H1 (cell line): Measurements from ENCODE around the gene DOCK1. TPM values are rescaled to one million over a fixed set of nuclear protein-coding genes. Genes with fewer than 3 reads are reported as not detected.

ENCODE experiments used
- CTCF ChIA-PET: fragments of 300-600 bp; sonication (Branson Sonifier 250); formaldehyde crosslinking; loops from one replicate; lab custom pipeline; 2021; ENCODE audit not compliant: partially characterized antibody; lab: Charles Lee
- POLR2A ChIA-PET: fragments of 300-600 bp; sonication (Branson Sonifier 250); formaldehyde crosslinking; loops from one replicate; lab custom pipeline; 2021; ENCODE audit warnings: inconsistent platforms; ENCODE audit not compliant: partially characterized antibody; lab: Charles Lee
- DNase-seq, 2 experiments: peaks; one replicate each; pipeline versions ENCODE4 v3.0.0 to v3.0.0-alpha.2; 2010 to 2022; ENCODE audit warnings: low spot score in 2 of 2, low read depth in 1 of 2, mixed read lengths in 1 of 2
- FAIRE-seq: peaks from 2 replicates; lab custom pipeline; 2011; peaks lifted over from hg19 to GRCh38; lab: Jason Lieb, UNC
- H2AFZ ChIP-seq: 2 replicates; pipeline ENCODE4 v1.8.1; 2012; ENCODE audit warnings: low read length, inconsistent platforms
- H2AK5ac ChIP-seq: 2 replicates; pipeline ENCODE4 v1.6.1; 2013; ENCODE audit warnings: low read depth, low read length
- H2BK120ac ChIP-seq: replicated peaks from 2 replicates; pipeline ENCODE3; 2013; ENCODE audit warnings: low read depth, low read length, inconsistent platforms
- H2BK12ac ChIP-seq: 2 replicates; pipeline ENCODE4 v1.6.1; 2013; ENCODE audit warnings: low read depth, low read length
- H2BK15ac ChIP-seq: 2 replicates; pipeline ENCODE4 v1.6.1; 2013; ENCODE audit warnings: low read length
- H2BK20ac ChIP-seq: 2 replicates; pipeline ENCODE4 v1.6.1; 2013; ENCODE audit warnings: low read length
- H2BK5ac ChIP-seq: 2 replicates; pipeline ENCODE4 v1.6.1; 2013; ENCODE audit warnings: low read depth, low read length
- H3K14ac ChIP-seq: 2 replicates; pipeline ENCODE4 v1.6.1; 2013; ENCODE audit warnings: inconsistent platforms; ENCODE audit not compliant: insufficient read length
- H3K18ac ChIP-seq: 2 replicates; pipeline ENCODE4 v1.6.1; 2013; ENCODE audit warnings: low read length; ENCODE audit errors: extremely low read depth
- H3K23ac ChIP-seq: 2 replicates; pipeline ENCODE4 v1.6.1; 2013; ENCODE audit warnings: inconsistent platforms; ENCODE audit not compliant: insufficient read length
- H3K23me2 ChIP-seq: 2 replicates; pipeline ENCODE4 v1.6.1; 2013; ENCODE audit warnings: low read depth, low read length
- H3K27ac ChIP-seq: 2 replicates; pipeline ENCODE4 v1.6.1; 2011; ENCODE audit warnings: low read depth, low read length, inconsistent platforms
- H3K27me3 ChIP-seq, 4 experiments: replicated peaks in 1 of 4; 1 replicate in 1 of 4; 2 replicates in 3 of 4; pipeline versions ENCODE4 v1.6.1 to v1.8.1; 2011 to 2013; ENCODE audit warnings: low read length in 3 of 4, mild to moderate bottlenecking in 3 of 4, inconsistent platforms in 2 of 4, mixed read lengths in 2 of 4, moderate library complexity in 1 of 4; ENCODE audit not compliant: control insufficient read depth in 3 of 4, insufficient read depth in 3 of 4; ENCODE audit errors: extremely low read depth in 1 of 4
- H3K36me3 ChIP-seq, 4 experiments: 2 replicates each; pipeline versions ENCODE4 v1.6.1 to v1.8.1; 2011 to 2013; ENCODE audit warnings: mild to moderate bottlenecking in 4 of 4, low read length in 3 of 4, moderate library complexity in 2 of 4, control low read depth in 1 of 4, inconsistent platforms in 1 of 4; ENCODE audit not compliant: insufficient read depth in 4 of 4, control insufficient read depth in 2 of 4
- H3K4ac ChIP-seq: replicated peaks from 2 replicates; pipeline ENCODE3; 2013; ENCODE audit warnings: low read length, low read depth, mixed read lengths, inconsistent platforms; ENCODE audit not compliant: insufficient read length
- H3K4me1 ChIP-seq, 4 experiments: replicated peaks in 1 of 4; 1 replicate in 1 of 4; 2 replicates in 3 of 4; pipeline versions ENCODE4 v1.6.1 to v1.8.1; 2011 to 2013; ENCODE audit warnings: low read length in 3 of 4, inconsistent platforms in 2 of 4, mixed read lengths in 1 of 4; ENCODE audit not compliant: insufficient read depth in 4 of 4, control insufficient read depth in 3 of 4
- H3K4me2 ChIP-seq, 2 experiments: 2 replicates each; pipeline versions ENCODE4 v1.6.1 to v1.8.1; 2011 to 2013; ENCODE audit warnings: low read depth in 2 of 2, low read length in 2 of 2, control low read depth in 1 of 2, inconsistent platforms in 1 of 2, mild to moderate bottlenecking in 1 of 2; ENCODE audit not compliant: insufficient read depth in 1 of 2
- H3K4me3 ChIP-seq, 4 experiments: fragments of 200-600, 300-600 bp in 1 of 4; sonication (generic), shearing (Covaris generic), sonication (Bioruptor Twin) in 1 of 4; 2 replicates each; pipeline versions ENCODE4 v1.5.1 to v1.8.1; 2011 to 2016; ENCODE audit warnings: low read length in 4 of 4, low read depth in 3 of 4, control low read depth in 2 of 4, inconsistent platforms in 2 of 4, mild to moderate bottlenecking in 2 of 4, mixed read lengths in 1 of 4, moderate library complexity in 1 of 4; ENCODE audit not compliant: insufficient read depth in 2 of 4; ENCODE audit errors: extremely low read depth in 1 of 4
- H3K56ac ChIP-seq: replicated peaks from 2 replicates; pipeline ENCODE3; 2013; ENCODE audit warnings: low read depth, mild to moderate bottlenecking, mixed read lengths, low read length, inconsistent platforms; ENCODE audit not compliant: insufficient read length
- H3K79me1 ChIP-seq: 2 replicates; pipeline ENCODE4 v1.6.1; 2013; ENCODE audit warnings: low read depth, low read length, control low read depth
- H3K79me2 ChIP-seq, 2 experiments: 2 replicates each; pipeline versions ENCODE4 v1.6.1 to v1.8.1; 2012 to 2013; ENCODE audit warnings: low read length in 2 of 2, mild to moderate bottlenecking in 2 of 2, inconsistent platforms in 1 of 2; ENCODE audit not compliant: insufficient read depth in 2 of 2, control insufficient read depth in 1 of 2
- H3K9ac ChIP-seq, 4 experiments: replicated peaks in 1 of 4; 1 replicate in 1 of 4; 2 replicates in 3 of 4; pipeline versions ENCODE4 v1.6.1 to v1.8.1; 2011 to 2013; ENCODE audit warnings: low read depth in 3 of 4, low read length in 3 of 4, control low read depth in 2 of 4, mild to moderate bottlenecking in 2 of 4, moderate library complexity in 2 of 4, inconsistent platforms in 1 of 4; ENCODE audit errors: extremely low read depth in 1 of 4
- H3K9me3 ChIP-seq, 2 experiments: 2 replicates each; pipeline versions ENCODE4 v1.6.1 to v1.8.1; 2012 to 2013; ENCODE audit warnings: mild to moderate bottlenecking in 2 of 2, moderate library complexity in 2 of 2, control low read depth in 1 of 2, inconsistent platforms in 1 of 2, low read depth in 1 of 2, low read length in 1 of 2, mixed read lengths in 1 of 2; ENCODE audit not compliant: insufficient read depth in 2 of 2
- H4K20me1 ChIP-seq, 2 experiments: replicated peaks in 1 of 2; 2 replicates each; pipeline versions ENCODE3 to v1.8.1; 2011 to 2013; ENCODE audit warnings: inconsistent platforms in 2 of 2, low read length in 2 of 2, mild to moderate bottlenecking in 1 of 2; ENCODE audit not compliant: insufficient read depth in 2 of 2, control insufficient read depth in 1 of 2
- H4K5ac ChIP-seq: 2 replicates; pipeline ENCODE4 v1.6.1; 2013; ENCODE audit warnings: low read length, low read depth, mixed read lengths, inconsistent platforms; ENCODE audit not compliant: insufficient read length
- H4K8ac ChIP-seq: 2 replicates; pipeline ENCODE4 v1.8.0; 2013; ENCODE audit warnings: mild to moderate bottlenecking, moderate library complexity, low read length, inconsistent platforms; ENCODE audit not compliant: insufficient read depth; ENCODE audit errors: extremely low read depth
- H4K91ac ChIP-seq: replicated peaks from 2 replicates; pipeline ENCODE3; 2013; ENCODE audit warnings: low read length, mixed read lengths, inconsistent platforms; ENCODE audit not compliant: insufficient read length
- CBX5 ChIP-seq: fragments of 300-800, 300-1000 bp; sonication (generic); IDR thresholded peaks from 2 replicates; pipeline ENCODE4 v1.7.1; 2016; ENCODE audit warnings: antibody characterized with exemption, low read length, low read depth
- CREB1 ChIP-seq: IDR thresholded peaks from 2 replicates; pipeline ENCODE4 v1.6.1; 2012; ENCODE audit warnings: inconsistent platforms
- SAP30 ChIP-seq: fragments of 300-600 bp; sonication (generic); IDR thresholded peaks from 2 replicates; pipeline ENCODE4 v1.7.1; 2012; ENCODE audit warnings: low read length, moderate library complexity, mild to moderate bottlenecking, inconsistent platforms; ENCODE audit not compliant: insufficient read depth, insufficient replicate concordance
- SP2 ChIP-seq: IDR thresholded peaks from 2 replicates; pipeline ENCODE4 v1.6.1; 2012; ENCODE audit warnings: mild to moderate bottlenecking, low read length, inconsistent platforms
- WGBS, 2 experiments: shearing (Covaris generic) in 1 of 2; methylation state at CpG; one replicate each; pipeline versions ENCODE4 v1.1.6 to v1.1.7; 2013 to 2015; ENCODE audit warnings: low lambda C conversion rate in 2 of 2, mixed read lengths in 2 of 2, inconsistent platforms in 1 of 2, low coverage in 1 of 2, missing lambda C conversion rate in 1 of 2; ENCODE audit not compliant: insufficient replicate concordance in 2 of 2, insufficient coverage in 1 of 2, insufficient read length in 1 of 2; ENCODE audit errors: extremely low coverage in 1 of 2, missing lambda C conversion rate in 1 of 2; 5-methylcytosine and 5-hydroxymethylcytosine counted together
- polyA plus RNA-seq, 7 experiments: library from polyadenylated mRNA; depleted of rRNA in 3 of 7; stranded (reverse) in 5 of 7; unstranded in 2 of 7; fragments of >200 nt in 5 of 7; fragments of 200-250 nt in 2 of 7; gene quantifications; 1 replicate in 5 of 7; 2 replicates in 1 of 7; 4 replicates in 1 of 7; pipeline versions ENCODE4 v1.2.1 to v1.2.3, GENCODE V29; 2011 to 2013; ENCODE audit warnings: missing spikeins in 2 of 7, mixed read lengths in 2 of 7
- total RNA-seq: library from RNA; stranded (reverse); fragmentation: NEBNext Ultra II Directional; extraction: Animal tissue kit (Norgen Biotek cat#: 25700); gene quantifications from 2 replicates; pipeline ENCODE4 v1.2.1, GENCODE V29; 2021
- TF ChIP-seq, protein P1 (sequence below), 3 experiments: IDR thresholded peaks; 1 replicate in 2 of 3; 2 replicates in 1 of 3; pipeline versions ENCODE4 v1.5.1 to v1.6.1; 2011; ENCODE audit warnings: low read length in 3 of 3, mild to moderate bottlenecking in 3 of 3, inconsistent platforms in 2 of 3, low read depth in 1 of 3, moderate library complexity in 1 of 3; ENCODE audit not compliant: insufficient read depth in 1 of 3; ENCODE audit errors: control extremely low read depth in 1 of 3

DOCK1 gene
- total and polyA plus RNA-seq, 2 of the 8 experiments (the other 6 are each of a cell fraction or from before 2014, with no cell fraction given) = 11.6 to 53.0 TPM

DNA sequence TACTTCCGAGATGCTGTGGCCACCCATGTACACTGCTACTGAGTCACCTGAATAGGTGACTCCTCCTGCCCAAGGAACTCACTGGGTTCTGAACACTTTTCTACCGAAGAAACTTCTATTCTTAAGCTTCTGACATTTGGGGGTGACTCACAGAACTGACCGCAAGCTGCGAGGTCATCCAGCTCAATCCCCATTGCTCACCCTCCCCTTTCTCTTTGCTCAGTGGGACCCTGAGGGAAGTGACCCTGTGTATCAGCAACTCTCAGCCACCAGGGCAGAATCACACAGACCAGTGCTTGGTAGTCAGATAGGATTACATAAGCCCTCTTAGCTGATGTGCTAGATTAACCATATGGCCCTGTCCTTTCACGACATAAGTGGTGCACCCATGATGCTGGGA lies 244.9 kb downstream of the DOCK1 start:
- CTCF ChIA-PET = interaction anchor here (0.7 to 1.3 kb wide), 6 partner anchors 9 to 204 kb away, joined by 3 to 4 read pairs (median 3); no protein-coding TSS in a partner anchor
- no peak overlapping the region for H3K56ac ChIP-seq
- POLR2A ChIA-PET = interaction anchor here (0.9 kb wide), 1 partner anchor 11 kb away, joined by 3 read pairs; no protein-coding TSS in a partner anchor
- H2AK5ac ChIP-seq = 0 out of 2 replicates have a peak overlapping the region, but pooled peaks have one; percentile 7
- FAIRE-seq = no peak
- H2BK5ac ChIP-seq = no peak overlapping the region
- H2BK12ac ChIP-seq = no peak overlapping the region
- H2BK120ac ChIP-seq = no peak overlapping the region
- H3K27ac ChIP-seq = no peak overlapping the region
- no peak overlapping the region for H2BK15ac ChIP-seq
- no peaks in the 10 kb centered on the region for H3K27me3 ChIP-seq
- no peaks in the 10 kb centered on the region for H3K23me2 ChIP-seq
- peaks cover 3 to 9% of the 10 kb centered on the region in 2 experiments for H4K20me1 ChIP-seq
- no peaks in the 10 kb centered on the region for H3K36me3 ChIP-seq
- H3K4me1 ChIP-seq = peaks cover 4 to 21% (median 14%) of the 10 kb centered on the region in 4 experiments
- H3K14ac ChIP-seq = no peak overlapping the region
- H4K91ac ChIP-seq = no peak overlapping the region
- H4K8ac ChIP-seq = no peak overlapping the region
- no peak overlapping the region for H4K5ac ChIP-seq
- no peak overlapping the region for H2AFZ ChIP-seq
- 0 out of 8 replicates have a peak overlapping the region, but pooled peaks of 1 of the 4 experiments have one; percentile 3 for H3K4me3 ChIP-seq
- no peak overlapping the region for H3K9ac ChIP-seq
- no peaks in the 10 kb centered on the region for H3K79me2 ChIP-seq
- no peak overlapping the region for H3K4ac ChIP-seq
- H3K9me3 ChIP-seq = no peaks in the 10 kb centered on the region
- peak overlapping the region; percentile 31 to 33; a peak in 3 of 4 replicates for H3K4me2 ChIP-seq
- DNase-seq = no peak
- 79% methylated on average over 5 of the region's 5 CpGs; no CpG with 5 or more reads in 1 of the 2 experiments for WGBS, 2 experiments
- H3K79me1 ChIP-seq = peaks cover 3% of the 10 kb centered on the region; the same call in 1 of the 2 replicates
- TF ChIP-seq SP2 = no peak
- TF ChIP-seq, protein P1, sequence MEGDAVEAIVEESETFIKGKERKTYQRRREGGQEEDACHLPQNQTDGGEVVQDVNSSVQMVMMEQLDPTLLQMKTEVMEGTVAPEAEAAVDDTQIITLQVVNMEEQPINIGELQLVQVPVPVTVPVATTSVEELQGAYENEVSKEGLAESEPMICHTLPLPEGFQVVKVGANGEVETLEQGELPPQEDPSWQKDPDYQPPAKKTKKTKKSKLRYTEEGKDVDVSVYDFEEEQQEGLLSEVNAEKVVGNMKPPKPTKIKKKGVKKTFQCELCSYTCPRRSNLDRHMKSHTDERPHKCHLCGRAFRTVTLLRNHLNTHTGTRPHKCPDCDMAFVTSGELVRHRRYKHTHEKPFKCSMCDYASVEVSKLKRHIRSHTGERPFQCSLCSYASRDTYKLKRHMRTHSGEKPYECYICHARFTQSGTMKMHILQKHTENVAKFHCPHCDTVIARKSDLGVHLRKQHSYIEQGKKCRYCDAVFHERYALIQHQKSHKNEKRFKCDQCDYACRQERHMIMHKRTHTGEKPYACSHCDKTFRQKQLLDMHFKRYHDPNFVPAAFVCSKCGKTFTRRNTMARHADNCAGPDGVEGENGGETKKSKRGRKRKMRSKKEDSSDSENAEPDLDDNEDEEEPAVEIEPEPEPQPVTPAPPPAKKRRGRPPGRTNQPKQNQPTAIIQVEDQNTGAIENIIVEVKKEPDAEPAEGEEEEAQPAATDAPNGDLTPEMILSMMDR (IDR thresholded peaks at IDR 0.05; ENCODE audit: control extremely low read depth in 1 of 3, insufficient read depth in 1 of 3, low read depth in 1 of 3, low read length in 3 of 3) = peak in 1 of 3 experiments; percentile 6; a peak in 1 of 4 replicates
- no peak for TF ChIP-seq CREB1
- TF ChIP-seq SAP30 = no peak
- no peak for TF ChIP-seq CBX5
- H2BK20ac ChIP-seq = no peak overlapping the region
- no peak overlapping the region for H3K23ac ChIP-seq
- no peak overlapping the region for H3K18ac ChIP-seq
